Activated naive CD8-positive, alpha-beta T cell treated with anti-CD3 and anti-CD28 coated beads, Interleukin-2, amount 50 U/mL, for 24 hours (primary cell): ENCODE results near the gene DOCK7.
A peak's percentile ranks its signal among the peaks of the same experiment; 100 is the strongest.
"Not testable (repeated sequence)": the region's sequence is repeated elsewhere in the genome, so short reads cannot be mapped to it uniquely, and the experiment has no call there.

Experiments used
- ATAC-seq: fragments of 150-1000 bp; cut with Tn5 transposase; one replicate; pipeline ENCODE4 v1.10.0; 2021
- DNase-seq: peaks from one replicate; pipeline ENCODE4 v3.0.0; 2021
- H3K27ac Mint-ChIP-seq: one replicate; pipeline ENCODE4 v1.8.0; 2021; ENCODE audit warnings: mild to moderate bottlenecking, mixed read lengths
- H3K27me3 Mint-ChIP-seq: one replicate; pipeline ENCODE4 v1.8.0; 2021; ENCODE audit warnings: mixed read lengths
- H3K36me3 Mint-ChIP-seq: one replicate; pipeline ENCODE4 v1.8.0; 2021; ENCODE audit warnings: low read depth, mixed read lengths
- H3K4me1 Mint-ChIP-seq: one replicate; pipeline ENCODE4 v1.8.0; 2021; ENCODE audit warnings: mixed read lengths
- H3K4me3 Mint-ChIP-seq: one replicate; pipeline ENCODE4 v1.8.0; 2021; ENCODE audit warnings: mild to moderate bottlenecking, moderate library complexity, mixed read lengths
- H3K9me3 Mint-ChIP-seq: one replicate; pipeline ENCODE4 v1.8.0; 2021; ENCODE audit warnings: mixed read lengths

DOCK7 gene, protein sequence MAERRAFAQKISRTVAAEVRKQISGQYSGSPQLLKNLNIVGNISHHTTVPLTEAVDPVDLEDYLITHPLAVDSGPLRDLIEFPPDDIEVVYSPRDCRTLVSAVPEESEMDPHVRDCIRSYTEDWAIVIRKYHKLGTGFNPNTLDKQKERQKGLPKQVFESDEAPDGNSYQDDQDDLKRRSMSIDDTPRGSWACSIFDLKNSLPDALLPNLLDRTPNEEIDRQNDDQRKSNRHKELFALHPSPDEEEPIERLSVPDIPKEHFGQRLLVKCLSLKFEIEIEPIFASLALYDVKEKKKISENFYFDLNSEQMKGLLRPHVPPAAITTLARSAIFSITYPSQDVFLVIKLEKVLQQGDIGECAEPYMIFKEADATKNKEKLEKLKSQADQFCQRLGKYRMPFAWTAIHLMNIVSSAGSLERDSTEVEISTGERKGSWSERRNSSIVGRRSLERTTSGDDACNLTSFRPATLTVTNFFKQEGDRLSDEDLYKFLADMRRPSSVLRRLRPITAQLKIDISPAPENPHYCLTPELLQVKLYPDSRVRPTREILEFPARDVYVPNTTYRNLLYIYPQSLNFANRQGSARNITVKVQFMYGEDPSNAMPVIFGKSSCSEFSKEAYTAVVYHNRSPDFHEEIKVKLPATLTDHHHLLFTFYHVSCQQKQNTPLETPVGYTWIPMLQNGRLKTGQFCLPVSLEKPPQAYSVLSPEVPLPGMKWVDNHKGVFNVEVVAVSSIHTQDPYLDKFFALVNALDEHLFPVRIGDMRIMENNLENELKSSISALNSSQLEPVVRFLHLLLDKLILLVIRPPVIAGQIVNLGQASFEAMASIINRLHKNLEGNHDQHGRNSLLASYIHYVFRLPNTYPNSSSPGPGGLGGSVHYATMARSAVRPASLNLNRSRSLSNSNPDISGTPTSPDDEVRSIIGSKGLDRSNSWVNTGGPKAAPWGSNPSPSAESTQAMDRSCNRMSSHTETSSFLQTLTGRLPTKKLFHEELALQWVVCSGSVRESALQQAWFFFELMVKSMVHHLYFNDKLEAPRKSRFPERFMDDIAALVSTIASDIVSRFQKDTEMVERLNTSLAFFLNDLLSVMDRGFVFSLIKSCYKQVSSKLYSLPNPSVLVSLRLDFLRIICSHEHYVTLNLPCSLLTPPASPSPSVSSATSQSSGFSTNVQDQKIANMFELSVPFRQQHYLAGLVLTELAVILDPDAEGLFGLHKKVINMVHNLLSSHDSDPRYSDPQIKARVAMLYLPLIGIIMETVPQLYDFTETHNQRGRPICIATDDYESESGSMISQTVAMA (N-terminal part only)

GRCh38 chr1:62687903-62688686, at the start of gene DOCK7:
DOCK7 (minus strand) TSS chr1:62688386; CDS start chr1:62688264, 122 bp downstream.
- Mint-ChIP-seq H3K36me3 (no peaks in the 10 kb centered on the region), H3K27ac (peak within 1 kb of the TSS; percentile 68), H3K9me3 (no peaks in the 10 kb centered on the region), H3K4me3 (peak within 1 kb of the TSS; percentile 86), H3K27me3 (no peaks in the 10 kb centered on the region), H3K4me1 (peaks cover 37% of the 10 kb centered on the region)
- DNase-seq = peak; percentile 64
- peak; percentile 55 for ATAC-seq

GRCh38 chr1:62735491-62736171, 47.4 kb upstream of the DOCK7 start:
- H3K27ac Mint-ChIP-seq = no peak overlapping the region
- no peak for DNase-seq
- no peak for ATAC-seq
- no peak overlapping the region for H3K4me3 Mint-ChIP-seq
- H3K36me3 Mint-ChIP-seq = no peaks in the 10 kb centered on the region
- no peaks in the 10 kb centered on the region for H3K9me3 Mint-ChIP-seq
- H3K27me3 Mint-ChIP-seq = peaks cover under 1% of the 10 kb centered on the region
- H3K4me1 Mint-ChIP-seq = no peaks in the 10 kb centered on the region

DNA sequence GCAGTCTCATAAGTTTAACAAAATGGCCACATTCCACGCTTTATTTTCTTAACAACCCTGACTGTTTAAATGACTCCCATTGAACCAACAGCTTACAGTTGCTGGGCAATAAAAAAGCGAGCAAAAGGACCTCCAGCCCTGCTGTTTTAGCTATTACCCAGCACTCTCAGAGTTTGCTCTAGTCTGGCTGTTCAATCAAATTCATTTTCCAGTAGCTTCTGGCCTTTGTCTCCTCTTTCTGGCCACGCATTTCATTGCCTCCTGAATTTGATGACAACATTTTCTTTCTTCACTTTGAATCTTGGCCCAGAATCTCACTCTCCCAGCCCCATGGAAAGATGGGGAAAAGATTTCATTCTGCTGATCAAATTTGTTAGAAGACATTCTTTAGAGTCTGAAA, 44.1 kb upstream of the DOCK7 start:
- Mint-ChIP-seq H3K4me3 (no peak overlapping the region), H3K9me3 (no peaks in the 10 kb centered on the region), H3K36me3 (no peaks in the 10 kb centered on the region), H3K27me3 (peaks cover 3% of the 10 kb centered on the region), H3K4me1 (no peaks in the 10 kb centered on the region), H3K27ac (no peak overlapping the region)
- DNase-seq (no peak), ATAC-seq (no peak)

DNA sequence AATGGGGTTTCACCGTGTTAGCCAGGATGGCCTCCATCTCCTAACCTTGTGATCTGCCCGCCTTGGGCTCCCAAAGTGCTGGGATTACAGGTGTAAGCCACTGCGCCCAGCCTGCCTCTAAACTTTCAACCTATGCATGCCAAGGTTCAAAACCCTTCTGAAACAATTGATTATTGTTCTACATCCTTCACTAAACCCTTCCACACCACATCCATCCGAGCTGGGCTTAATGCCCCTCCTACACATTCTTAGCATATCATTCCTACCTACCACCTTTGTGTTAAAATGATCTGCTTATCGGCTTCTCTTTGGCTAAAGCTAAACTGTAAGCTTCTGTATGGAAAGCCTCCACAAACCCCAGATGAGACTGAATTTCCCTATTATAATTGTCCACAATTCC, 40.8 kb upstream of the DOCK7 start:
- no peak for ATAC-seq
- Mint-ChIP-seq H3K4me3 (no peak overlapping the region), H3K9me3 (no peaks in the 10 kb centered on the region), H3K4me1 (peaks cover 7% of the 10 kb centered on the region), H3K27ac (no peak overlapping the region), H3K36me3 (no peaks in the 10 kb centered on the region), H3K27me3 (peaks cover 3% of the 10 kb centered on the region)
- no peak for DNase-seq

DNA sequence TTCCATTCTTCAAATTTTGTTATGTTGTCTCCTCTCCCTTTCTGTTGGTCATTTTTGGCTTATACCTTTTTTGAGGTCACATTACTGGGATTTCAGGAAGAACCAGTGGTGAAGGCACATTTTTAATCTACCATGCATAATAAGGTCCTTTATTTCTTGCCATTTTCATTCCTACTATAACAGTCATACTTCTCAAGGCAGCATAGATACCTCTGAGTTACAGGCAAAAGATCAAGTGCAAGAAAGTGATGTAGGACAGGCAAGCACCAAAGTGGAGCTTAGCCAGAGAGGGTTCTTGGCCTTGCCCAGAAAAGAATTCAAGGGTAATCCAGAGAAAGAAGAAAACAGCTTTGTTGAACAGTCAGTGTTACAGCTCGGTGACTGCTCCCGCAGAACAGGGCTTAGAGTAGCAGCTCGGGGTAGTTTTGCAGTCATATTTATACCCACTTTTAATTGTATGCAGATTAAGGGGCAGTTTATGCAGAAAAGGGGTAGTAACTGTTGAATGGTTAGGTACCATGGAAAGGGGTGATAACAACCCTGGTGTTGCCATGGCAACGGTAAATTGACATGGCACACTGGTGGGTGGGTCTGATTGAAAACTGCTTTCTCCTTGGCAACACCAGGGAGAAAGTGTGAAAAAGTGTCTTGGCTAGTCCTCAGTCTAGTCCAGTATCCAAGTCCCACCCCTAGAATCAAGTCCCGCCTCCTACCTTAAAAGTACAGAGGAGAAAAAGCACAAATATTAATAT, 39.6 kb upstream of the DOCK7 start:
- Mint-ChIP-seq H3K36me3 (no peaks in the 10 kb centered on the region), H3K4me1 (peaks cover 7% of the 10 kb centered on the region), H3K4me3 (no peak overlapping the region), H3K27me3 (peaks cover 3% of the 10 kb centered on the region), H3K27ac (no peak overlapping the region), H3K9me3 (no peaks in the 10 kb centered on the region)
- DNase-seq = no peak
- no peak for ATAC-seq

- peaks cover 3% of the 10 kb centered on the region for H3K27me3 Mint-ChIP-seq
- peaks cover 7% of the 10 kb centered on the region for H3K4me1 Mint-ChIP-seq
- no peak overlapping the region for H3K27ac Mint-ChIP-seq
- H3K4me3 Mint-ChIP-seq = no peak overlapping the region
- no peaks in the 10 kb centered on the region for H3K9me3 Mint-ChIP-seq
- DNase-seq = no peak
- no peak for ATAC-seq
- no peaks in the 10 kb centered on the region for H3K36me3 Mint-ChIP-seq
Measured at GRCh38 chr1:62726011-62726442, 37.8 kb upstream of the DOCK7 start.

- DNase-seq (no peak), ATAC-seq (no peak)
- H3K27ac Mint-ChIP-seq = no peak overlapping the region
- H3K4me1 Mint-ChIP-seq = peaks cover 7% of the 10 kb centered on the region
- H3K36me3 Mint-ChIP-seq = no peaks in the 10 kb centered on the region
- no peaks in the 10 kb centered on the region for H3K9me3 Mint-ChIP-seq
- H3K4me3 Mint-ChIP-seq = no peak overlapping the region
- peaks cover 3% of the 10 kb centered on the region for H3K27me3 Mint-ChIP-seq
Measured at GRCh38 chr1:62725255-62725654, 37.1 kb upstream of the DOCK7 start.

- Mint-ChIP-seq H3K4me1 (peaks cover 7% of the 10 kb centered on the region), H3K9me3 (no peaks in the 10 kb centered on the region), H3K27me3 (peaks cover 3% of the 10 kb centered on the region), H3K27ac (no peak overlapping the region), H3K4me3 (no peak overlapping the region), H3K36me3 (no peaks in the 10 kb centered on the region)
- DNase-seq (no peak), ATAC-seq (no peak)
Measured at GRCh38 chr1:62724430-62724829, 36.2 kb upstream of the DOCK7 start.

GRCh38 chr1:62723883-62724282, 35.7 kb upstream of the DOCK7 start:
- H3K27me3 Mint-ChIP-seq = peaks cover under 1% of the 10 kb centered on the region
- H3K27ac Mint-ChIP-seq = no peak overlapping the region
- DNase-seq = no peak
- ATAC-seq = no peak
- peaks cover 7% of the 10 kb centered on the region for H3K4me1 Mint-ChIP-seq
- no peak overlapping the region for H3K4me3 Mint-ChIP-seq
- H3K36me3 Mint-ChIP-seq = no peaks in the 10 kb centered on the region
- no peaks in the 10 kb centered on the region for H3K9me3 Mint-ChIP-seq

DNA sequence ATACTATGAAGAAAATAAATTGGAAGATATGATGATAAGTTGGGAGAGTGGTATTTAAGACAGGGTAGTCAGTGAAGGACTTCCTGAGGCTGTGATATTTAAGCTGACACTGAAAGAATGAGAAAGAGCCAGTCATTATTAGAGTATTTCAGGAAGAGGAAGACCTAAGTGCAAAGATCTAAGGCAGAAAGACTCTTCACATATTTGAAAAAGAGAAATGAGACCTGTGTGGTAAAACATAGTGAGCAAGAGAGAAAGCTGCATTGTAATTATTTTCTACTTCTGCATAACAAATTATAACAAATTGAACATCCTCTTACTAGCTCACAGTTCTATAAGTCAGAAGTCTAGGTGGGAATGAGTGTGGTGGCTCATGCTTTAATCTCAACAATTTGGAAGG, 34.6 kb upstream of the DOCK7 start:
- Mint-ChIP-seq H3K27me3 (no peaks in the 10 kb centered on the region), H3K36me3 (no peaks in the 10 kb centered on the region), H3K4me3 (no peak overlapping the region), H3K4me1 (peaks cover 7% of the 10 kb centered on the region), H3K9me3 (no peaks in the 10 kb centered on the region), H3K27ac (no peak overlapping the region)
- no peak for DNase-seq
- ATAC-seq = no peak

- H3K4me1 Mint-ChIP-seq = peaks cover 7% of the 10 kb centered on the region
Measured at GRCh38 chr1:62720946-62721554, 32.9 kb upstream of the DOCK7 start.

DNA sequence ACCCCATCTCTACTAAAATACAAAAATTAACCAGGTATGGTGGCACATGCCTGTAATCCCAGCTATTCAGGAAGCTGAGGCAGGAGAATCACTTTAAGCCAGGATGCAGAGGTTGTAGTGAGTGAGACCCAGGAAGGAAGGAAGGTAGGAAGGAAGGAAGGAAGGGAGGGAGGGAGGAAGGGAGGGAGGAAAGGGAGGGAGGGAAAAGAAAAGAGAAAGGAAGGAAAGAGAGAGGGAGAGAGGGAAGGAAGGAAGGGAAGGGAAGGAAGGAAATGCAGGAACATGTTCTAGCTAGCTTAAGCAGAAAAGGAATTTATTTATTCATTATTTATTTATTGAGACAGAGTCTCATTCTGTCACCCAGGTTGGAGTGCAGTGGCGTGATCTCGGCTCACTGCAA, 30.2 kb upstream of the DOCK7 start:
- H3K27me3 Mint-ChIP-seq, H3K9me3 Mint-ChIP-seq, H3K4me3 Mint-ChIP-seq, H3K27ac Mint-ChIP-seq, H3K4me1 Mint-ChIP-seq, H3K36me3 Mint-ChIP-seq, DNase-seq, ATAC-seq: not testable (repeated sequence)

More at GRCh38 chr1:62720946-62721554, 32.9 kb upstream of the DOCK7 start:
- H3K4me3 Mint-ChIP-seq = no peak overlapping the region
- H3K36me3 Mint-ChIP-seq = no peaks in the 10 kb centered on the region
- H3K9me3 Mint-ChIP-seq = no peaks in the 10 kb centered on the region
- ATAC-seq (no peak), DNase-seq (no peak)
- no peaks in the 10 kb centered on the region for H3K27me3 Mint-ChIP-seq
- H3K27ac Mint-ChIP-seq = no peak overlapping the region
